GM12891 (cell line): Measurements from ENCODE around the gene TBC1D30.

ENCODE experiments used
- PAX5 ChIP-seq: IDR thresholded peaks from 2 replicates; pipeline ENCODE4 v1.6.1; 2011; ENCODE audit warnings: low read length, moderate library complexity, mild to moderate bottlenecking; ENCODE audit not compliant: insufficient read depth, severe bottlenecking
- POLR2A ChIP-seq: IDR thresholded peaks from 2 replicates; pipeline ENCODE4 v1.6.1; 2011; ENCODE audit warnings: low read depth, low read length, control low read depth
- POLR2AphosphoS5 ChIP-seq: IDR thresholded peaks from 2 replicates; pipeline ENCODE4 v1.6.1; 2011; ENCODE audit warnings: low read depth, low read length, control low read depth
- POU2F2 ChIP-seq: IDR thresholded peaks from 2 replicates; pipeline ENCODE4 v1.6.1; 2011; ENCODE audit warnings: low read depth, mild to moderate bottlenecking, control low read depth, low read length, moderate library complexity
- SPI1 ChIP-seq: IDR thresholded peaks from 2 replicates; pipeline ENCODE4 v1.6.1; 2011; ENCODE audit warnings: low read depth, low read length, control low read depth
- TAF1 ChIP-seq: IDR thresholded peaks from 2 replicates; pipeline ENCODE4 v1.6.1; 2011; ENCODE audit warnings: low read depth, low read length, control low read depth

GRCh38 chr12:64800640-64801039, 23.8 kb upstream of the TBC1D30 start:
- TF ChIP-seq TAF1 (no peak), POLR2AphosphoS5 (no peak), POLR2A (no peak), POU2F2 (no peak), SPI1 (no peak), PAX5 (no peak)
